HepG2 (cell line): ENCODE measurements around the gene ITGA7. TPM values are rescaled to one million over a fixed set of nuclear protein-coding genes. Genes with fewer than 3 reads are reported as not detected.

Experiments used
- ARID4A ChIP-seq: sonication (generic); formaldehyde crosslinking; IDR thresholded peaks from 2 replicates; pipeline ENCODE4 v1.5.0; 2020; ENCODE audit warnings: mild to moderate bottlenecking, missing genetic modification reagents, borderline replicate concordance
- FUBP1 ChIP-seq: sonication (generic); formaldehyde crosslinking; IDR thresholded peaks from 2 replicates; pipeline ENCODE4 v1.5.1; 2020; ENCODE audit warnings: missing genetic modification reagents, mild to moderate bottlenecking, borderline replicate concordance
- HMG20A ChIP-seq: IDR thresholded peaks from 2 replicates; pipeline ENCODE4 v1.6.1; 2016; ENCODE audit warnings: borderline replicate concordance
- HOXA9 ChIP-seq: sonication (generic); formaldehyde crosslinking; IDR thresholded peaks from 2 replicates; pipeline ENCODE4 v1.8.1; 2022; ENCODE audit warnings: missing genetic modification reagents, mild to moderate bottlenecking, moderate library complexity, borderline replicate concordance
- IRF2 ChIP-seq: IDR thresholded peaks from 2 replicates; pipeline ENCODE4 v1.6.1; 2018; ENCODE audit warnings: missing genetic modification reagents, missing compliant biosample characterization
- KLF12 ChIP-seq: sonication (generic); formaldehyde crosslinking; IDR thresholded peaks from 2 replicates; pipeline ENCODE4 v1.4.0; 2020; ENCODE audit warnings: missing genetic modification reagents, borderline replicate concordance
- SAFB2 ChIP-seq: sonication (generic); formaldehyde crosslinking; IDR thresholded peaks from 2 replicates; pipeline ENCODE4 v1.5.1; 2020; ENCODE audit warnings: missing genetic modification reagents, low read depth, mild to moderate bottlenecking, borderline replicate concordance
- TCF7 ChIP-seq: sonication (generic); IDR thresholded peaks from 2 replicates; pipeline ENCODE4 v1.6.1; 2016; ENCODE audit warnings: antibody characterized with exemption, low read depth
- ZNF343 ChIP-seq: sonication (generic); formaldehyde crosslinking; IDR thresholded peaks from 2 replicates; pipeline ENCODE4 v1.4.0; 2020; ENCODE audit warnings: mild to moderate bottlenecking, missing genetic modification reagents
- ZNF512B ChIP-seq: sonication (generic); formaldehyde crosslinking; IDR thresholded peaks from 2 replicates; pipeline ENCODE4 v1.5.1; 2020; ENCODE audit warnings: missing genetic modification reagents, mild to moderate bottlenecking, borderline replicate concordance
- ZNF770 ChIP-seq: sonication (generic); formaldehyde crosslinking; IDR thresholded peaks from 2 replicates; pipeline ENCODE4 v1.5.0; 2020; ENCODE audit warnings: mild to moderate bottlenecking, missing genetic modification reagents
- polyA plus RNA-seq, 8 experiments: library from polyadenylated mRNA; depleted of rRNA in 3 of 8; stranded (reverse) in 7 of 8; unstranded in 1 of 8; fragments of >200 nt; fragmentation: Illumina TruSeq in 4 of 8; extraction: Trizol in 4 of 8; gene quantifications; 2 replicates each; pipeline versions ENCODE4 v1.2.1 to v1.2.3, GENCODE V29; 2011 to 2016; ENCODE audit warnings: low read depth in 4 of 8, missing spikeins in 1 of 8, mixed read lengths in 1 of 8; ENCODE audit not compliant: insufficient read depth in 1 of 8
- total RNA-seq, 5 experiments: library from RNA; depleted of rRNA; stranded (reverse); fragments of >200 nt; fragmentation: Illumina TruSeq; extraction: Trizol; gene quantifications; 2 replicates each; pipeline ENCODE4 v1.2.3, GENCODE V29; 2016; ENCODE audit warnings: low read depth in 1 of 5
- TF ChIP-seq, protein P1 (sequence below): sonication (generic); formaldehyde crosslinking; IDR thresholded peaks from 2 replicates; pipeline ENCODE4 v1.4.0; 2020; ENCODE audit warnings: mild to moderate bottlenecking, missing genetic modification reagents
- TF ChIP-seq, protein P2 (sequence below): sonication (generic); formaldehyde crosslinking; IDR thresholded peaks from 2 replicates; pipeline ENCODE4 v1.9.0; 2021; ENCODE audit warnings: missing genetic modification reagents, borderline replicate concordance

Gene ITGA7
- total and polyA plus RNA-seq, 2 of the 13 experiments (the other 11 are each of a cell fraction or from before 2014, with no cell fraction given): 0.65 to 0.75 TPM

GRCh38 chr12:55681142-55682077 lies 26.3 kb downstream of the ITGA7 start (continued):
- TF ChIP-seq, protein P1, sequence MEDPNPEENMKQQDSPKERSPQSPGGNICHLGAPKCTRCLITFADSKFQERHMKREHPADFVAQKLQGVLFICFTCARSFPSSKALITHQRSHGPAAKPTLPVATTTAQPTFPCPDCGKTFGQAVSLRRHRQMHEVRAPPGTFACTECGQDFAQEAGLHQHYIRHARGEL: no peak
- TF ChIP-seq ZNF770 (CRISPR knock-in tag): no peak
- no peak for TF ChIP-seq ZNF512B
- peak; percentile 52; the same call in 1 of the 2 replicates for TF ChIP-seq HMG20A (CRISPR knock-in tag)
- TF ChIP-seq SAFB2 (CRISPR knock-in tag): peak; percentile 91; the same call in 1 of the 2 replicates
- TF ChIP-seq ARID4A (CRISPR knock-in tag): peak; percentile 73; the same call in 1 of the 2 replicates
- TF ChIP-seq FUBP1 (CRISPR knock-in tag): no peak
- no peak for TF ChIP-seq KLF12
- TF ChIP-seq, protein P2, sequence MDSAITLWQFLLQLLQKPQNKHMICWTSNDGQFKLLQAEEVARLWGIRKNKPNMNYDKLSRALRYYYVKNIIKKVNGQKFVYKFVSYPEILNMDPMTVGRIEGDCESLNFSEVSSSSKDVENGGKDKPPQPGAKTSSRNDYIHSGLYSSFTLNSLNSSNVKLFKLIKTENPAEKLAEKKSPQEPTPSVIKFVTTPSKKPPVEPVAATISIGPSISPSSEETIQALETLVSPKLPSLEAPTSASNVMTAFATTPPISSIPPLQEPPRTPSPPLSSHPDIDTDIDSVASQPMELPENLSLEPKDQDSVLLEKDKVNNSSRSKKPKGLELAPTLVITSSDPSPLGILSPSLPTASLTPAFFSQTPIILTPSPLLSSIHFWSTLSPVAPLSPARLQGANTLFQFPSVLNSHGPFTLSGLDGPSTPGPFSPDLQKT: no peak
- no peak for TF ChIP-seq HOXA9 (CRISPR knock-in tag)
- TF ChIP-seq IRF2 (CRISPR knock-in tag): peak; percentile 44; the same call in 1 of the 2 replicates
- TF ChIP-seq ZNF343: no peak
- TF ChIP-seq TCF7: no peak
